OCI-LY1 (cell line): ENCODE data around the gene CD82.

ENCODE experiments used
- CTCF ChIP-seq: fragments of 200-600 bp; sonication (generic), shearing (Covaris generic); IDR thresholded peaks from 2 replicates; pipeline ENCODE4 v1.5.1; 2017; ENCODE audit warnings: mild to moderate bottlenecking, antibody characterized with exemption, low read length, moderate library complexity, mixed read lengths
- EZH2 ChIP-seq: fragments of 200-600 bp; sonication (generic), shearing (Covaris generic); IDR thresholded peaks from 2 replicates; pipeline ENCODE4 v1.8.0; 2017; ENCODE audit warnings: borderline replicate concordance, mixed run types, mild to moderate bottlenecking, antibody characterized with exemption, low read length, moderate library complexity, mixed read lengths

GRCh38 chr11:44652901-44653644, 87.6 kb downstream of the CD82 start:
- TF ChIP-seq CTCF (no peak), EZH2 (no peak)
